ELF-1 (cell line): ENCODE results near the gene NFATC3.

Experiments
- DNase-seq: peaks from one replicate; pipeline ENCODE4 v3.0.0-alpha.2; 2016; ENCODE audit warnings: low read depth, low spot score

NFATC3 gene

DNA sequence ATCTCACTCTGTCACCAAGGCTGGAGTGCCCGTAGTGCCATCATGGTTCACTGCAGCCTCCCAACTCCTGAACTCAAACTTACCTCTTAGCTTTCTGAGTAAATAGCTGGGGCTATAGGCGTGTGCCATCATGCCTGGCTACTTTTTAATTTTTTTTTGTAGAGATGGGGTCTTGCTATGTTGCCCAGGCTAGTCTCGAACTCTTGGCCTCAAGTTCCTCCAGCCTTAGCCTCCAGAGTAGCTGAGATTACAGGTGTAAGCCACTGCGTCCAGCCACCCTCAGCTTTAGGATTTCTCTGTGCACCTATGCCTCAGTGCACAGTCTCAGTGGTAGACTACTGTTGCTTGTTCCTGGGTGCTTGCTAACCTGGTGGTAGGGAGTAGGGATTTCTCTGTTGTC, 184.6 kb downstream of the NFATC3 start:
- DNase-seq = no peak

DNA sequence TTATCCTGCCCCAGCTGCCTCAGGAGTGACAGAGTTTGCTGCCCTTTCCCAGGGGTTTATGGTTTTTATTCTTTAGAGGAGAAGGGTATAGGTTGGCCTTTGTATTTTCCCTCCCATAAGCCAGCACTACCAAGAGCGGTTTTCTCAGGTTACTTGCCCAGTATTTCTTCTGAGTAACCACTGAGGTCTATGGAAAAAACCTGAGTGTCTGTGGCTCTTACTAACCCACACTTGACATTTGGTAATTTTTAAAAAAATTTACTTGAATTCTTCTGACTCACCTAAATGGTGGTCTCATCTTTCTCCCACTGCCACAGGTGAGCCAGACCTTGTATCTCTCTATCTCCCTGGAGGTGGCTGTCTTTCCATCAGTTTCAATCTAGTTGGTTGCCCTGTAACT, 185.2 kb downstream of the NFATC3 start:
- no peak for DNase-seq

DNA sequence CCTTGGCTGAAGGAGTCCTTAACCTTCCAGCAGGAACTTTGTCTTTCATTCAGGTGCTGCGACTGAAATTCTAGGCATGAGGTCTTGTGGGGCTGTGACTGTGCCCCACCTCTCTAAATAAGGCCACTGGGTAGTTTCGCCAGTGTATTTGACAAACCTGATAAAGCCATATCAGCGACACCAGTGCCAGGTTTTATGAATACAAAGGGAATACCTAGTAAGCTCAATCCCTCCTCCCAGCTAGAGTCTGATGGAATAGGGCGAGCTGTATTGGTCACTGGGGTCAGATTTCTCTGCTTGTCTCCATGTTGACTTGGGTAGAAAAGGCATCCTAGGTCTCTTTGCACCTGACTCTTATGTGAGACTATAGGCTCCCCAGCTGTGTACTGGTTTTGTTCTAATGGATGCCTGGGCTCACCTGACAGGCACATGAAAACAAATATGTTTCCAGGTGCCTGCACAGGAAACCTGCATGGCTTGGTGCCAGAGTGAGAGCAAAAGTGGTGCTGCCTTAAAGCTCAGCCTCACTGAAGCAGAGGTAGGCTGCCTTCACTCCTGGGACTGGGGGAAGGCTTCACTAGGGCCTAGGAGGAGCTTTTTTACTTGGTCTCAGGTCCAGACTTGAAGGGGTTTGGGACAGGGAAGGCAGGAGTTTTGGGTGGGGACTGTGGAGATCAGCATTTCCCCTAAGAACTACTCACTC, 187.5 kb downstream of the NFATC3 start:
- no peak for DNase-seq

DNA sequence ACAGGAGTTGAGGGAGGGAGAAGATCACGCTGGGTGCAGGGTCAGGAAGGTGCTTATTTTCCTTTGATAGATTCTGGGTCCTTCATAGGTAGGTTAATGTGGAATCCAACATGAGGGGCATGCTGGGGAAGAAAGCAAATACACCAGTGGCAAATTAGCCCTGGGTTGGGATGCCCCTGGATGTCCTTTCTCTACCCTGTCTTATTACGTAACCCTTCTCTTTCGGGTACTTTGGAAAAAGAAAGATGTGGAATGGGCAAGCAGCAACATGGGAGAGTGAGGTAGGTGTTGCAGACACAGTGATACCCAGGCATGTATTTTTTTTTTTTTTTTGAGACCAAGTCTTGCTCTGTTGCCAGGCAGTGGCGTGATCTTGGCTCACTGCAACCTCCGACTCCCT, 188.3 kb downstream of the NFATC3 start:
- no peak for DNase-seq

DNA sequence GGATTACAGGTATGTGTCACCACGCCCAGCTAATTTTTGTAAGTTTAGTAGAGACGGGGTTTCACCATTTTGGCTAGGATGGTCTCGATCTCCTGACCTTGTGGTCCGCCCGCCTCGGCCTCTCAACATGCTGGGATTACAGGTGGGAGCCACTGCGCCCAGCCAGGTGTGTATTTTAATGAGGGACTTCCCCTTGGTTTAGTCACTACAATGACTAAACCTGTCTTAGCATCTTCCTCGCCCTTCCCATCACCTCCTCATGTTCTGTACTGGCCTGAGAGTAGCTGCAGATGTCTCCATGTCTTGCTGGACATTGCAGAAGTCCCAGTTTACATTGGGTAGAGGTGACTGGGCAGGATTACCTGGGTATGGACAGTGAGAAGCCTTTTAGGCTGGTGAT, 188.7 kb downstream of the NFATC3 start:
- DNase-seq = no peak

DNA sequence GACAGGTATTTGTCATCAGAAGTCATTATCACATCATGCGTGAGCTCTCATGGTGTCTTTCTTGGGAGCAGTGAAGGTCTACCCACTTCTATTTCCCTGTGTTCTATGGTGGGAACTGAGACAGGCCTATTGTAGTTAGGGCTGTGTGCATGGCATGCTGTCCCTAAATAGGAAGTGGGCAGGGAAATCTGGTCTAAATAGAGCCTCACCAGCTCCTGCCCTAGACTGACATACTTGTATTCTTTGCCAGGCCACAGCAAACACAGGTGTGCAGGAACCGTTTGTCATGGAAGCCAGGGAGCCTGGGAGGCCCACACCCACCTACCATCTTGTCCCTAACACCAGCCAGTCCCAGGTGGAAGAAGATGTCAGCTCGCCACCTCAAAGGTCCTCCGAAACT, 189.3 kb downstream of the NFATC3 start:
- DNase-seq = no peak

DNA sequence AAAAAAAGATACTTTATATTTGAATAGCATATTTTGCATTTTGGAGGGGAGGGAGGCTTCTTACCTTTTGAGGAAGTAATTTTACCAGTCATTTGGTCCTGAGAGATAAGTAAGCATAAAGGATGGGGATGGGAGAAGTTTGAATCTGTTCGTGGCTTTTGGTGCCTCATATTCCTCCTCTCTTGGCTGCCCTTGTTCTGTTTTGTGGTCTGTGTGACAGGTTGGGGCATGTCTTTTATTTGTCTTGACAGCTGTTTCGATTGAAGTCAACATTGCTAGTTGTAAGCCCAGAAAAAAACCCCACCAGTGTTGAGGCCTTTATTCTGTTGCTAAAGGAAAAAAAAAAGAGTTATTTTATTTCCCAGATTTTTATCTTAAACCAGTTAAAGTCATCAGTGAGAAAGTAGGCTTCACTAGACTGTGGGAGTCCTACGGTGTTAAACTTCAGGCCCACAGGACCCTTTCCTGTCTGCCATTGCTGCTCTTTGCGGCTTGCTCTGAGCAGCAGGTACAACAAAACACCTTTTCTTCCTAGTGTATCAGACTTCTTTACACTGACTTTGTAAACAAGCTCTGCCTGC, 190.5 kb downstream of the NFATC3 start:
- DNase-seq = no peak

DNA sequence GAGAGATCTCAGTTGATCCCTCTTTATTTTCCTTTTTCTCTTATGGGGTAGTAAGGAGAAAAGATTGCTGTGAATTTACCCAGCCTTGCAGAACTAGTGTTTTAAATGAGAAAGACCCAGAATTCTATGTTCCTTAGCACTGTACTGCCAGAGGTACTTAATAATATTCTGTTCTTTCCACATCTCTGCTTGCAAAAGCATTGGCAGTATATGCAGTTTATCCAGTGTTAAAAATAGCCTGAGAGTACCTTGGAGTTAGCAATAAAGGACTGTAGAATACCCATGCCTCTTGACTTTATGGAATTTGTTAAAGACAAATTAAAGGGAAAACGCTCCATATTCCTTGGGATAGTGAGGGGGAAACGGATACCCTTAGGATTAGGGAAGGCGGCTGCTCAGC, 191.1 kb downstream of the NFATC3 start:
- DNase-seq = no peak
